GM23338 (cell line): Measurements from ENCODE around the gene CGNL1. TPM values are rescaled to one million over a fixed set of nuclear protein-coding genes. Genes with fewer than 3 reads are reported as not detected.

Source experiments
- ATAC-seq: fragments of 200-7000 bp; cut with Tn5 transposase; 3 replicates; pipeline ENCODE4 v1.9.1; 2020
- DNase-seq: peaks from one replicate; pipeline ENCODE4 v3.0.0-alpha.2; 2015; ENCODE audit warnings: low spot score
- H2AFZ ChIP-seq: fragments of 200-600 bp; sonication (generic); 2 replicates; pipeline ENCODE4 v1.8.0; 2016; ENCODE audit warnings: antibody characterized with exemption, mild to moderate bottlenecking, moderate library complexity
- H3F3A ChIP-seq: fragments of 200-600 bp; sonication (generic); replicated peaks from 2 replicates; pipeline ENCODE4 v1.8.0; 2017; ENCODE audit warnings: antibody characterized with exemption, mixed run types, low read depth
- H3K27ac ChIP-seq: fragments of 200-600 bp; sonication (generic); 2 replicates; pipeline ENCODE4 v1.6.1; 2016; ENCODE audit warnings: low read depth
- H3K27me3 ChIP-seq: fragments of 200-600 bp; sonication (generic); 2 replicates; pipeline ENCODE4 v1.8.0; 2016; ENCODE audit warnings: mild to moderate bottlenecking, mixed run types, moderate library complexity; ENCODE audit not compliant: insufficient read depth
- H3K36me3 ChIP-seq: fragments of 200-600 bp; sonication (generic); 2 replicates; pipeline ENCODE4 v1.8.0; 2016; ENCODE audit warnings: mild to moderate bottlenecking; ENCODE audit not compliant: insufficient read depth
- H3K4me1 ChIP-seq: fragments of 200-600 bp; sonication (generic); 2 replicates; pipeline ENCODE4 v1.8.0; 2016; ENCODE audit warnings: mild to moderate bottlenecking, moderate library complexity; ENCODE audit not compliant: insufficient read depth
- H3K4me2 ChIP-seq: fragments of 200-600 bp; sonication (generic); 2 replicates; pipeline ENCODE4 v1.7.1; 2017; ENCODE audit warnings: mixed run types
- H3K4me3 ChIP-seq: fragments of 200-600 bp; sonication (generic); 2 replicates; pipeline ENCODE4 v1.6.1; 2016; ENCODE audit warnings: mixed run types
- H3K79me2 ChIP-seq: fragments of 200-600 bp; sonication (generic); replicated peaks from 2 replicates; pipeline ENCODE4 v1.8.0; 2017; ENCODE audit warnings: mild to moderate bottlenecking; ENCODE audit not compliant: insufficient read depth
- H3K9me2 ChIP-seq: fragments of 200-600 bp; sonication (generic); 2 replicates; pipeline ENCODE4 v1.8.0; 2017; ENCODE audit not compliant: insufficient read depth
- H4K20me1 ChIP-seq: fragments of 200-600 bp; sonication (generic); replicated peaks from 2 replicates; pipeline ENCODE4 v1.8.0; 2017; ENCODE audit warnings: mild to moderate bottlenecking; ENCODE audit not compliant: insufficient read depth
- H3K27ac Mint-ChIP-seq: 2 replicates; pipeline ENCODE4 v1.8.0; 2020; ENCODE audit warnings: inconsistent platforms, mild to moderate bottlenecking, moderate library complexity, mixed read lengths
- H3K27me3 Mint-ChIP-seq: 3 replicates; pipeline ENCODE4 v1.8.0; 2022; ENCODE audit warnings: low read depth, mild to moderate bottlenecking, moderate library complexity, mixed read lengths, inconsistent platforms; ENCODE audit not compliant: insufficient read depth, poor library complexity
- H3K36me3 Mint-ChIP-seq: 3 replicates; pipeline ENCODE4 v1.8.0; 2021; ENCODE audit warnings: low read depth, mild to moderate bottlenecking, inconsistent platforms, moderate library complexity, mixed read lengths
- H3K4me1 Mint-ChIP-seq: 3 replicates; pipeline ENCODE4 v1.8.0; 2020; ENCODE audit warnings: mild to moderate bottlenecking, inconsistent platforms, mixed read lengths
- H3K4me3 Mint-ChIP-seq: 3 replicates; pipeline ENCODE4 v1.8.0; 2021; ENCODE audit warnings: moderate library complexity, mild to moderate bottlenecking, inconsistent platforms, mixed read lengths
- H3K9me3 Mint-ChIP-seq: 3 replicates; pipeline ENCODE4 v1.8.0; 2020; ENCODE audit warnings: moderate library complexity, mild to moderate bottlenecking, inconsistent platforms, mixed read lengths
- CREB1 ChIP-seq: fragments of 250-450 bp; sonication (Bioruptor Pico); IDR thresholded peaks from 2 replicates; pipeline ENCODE4 v1.5.0; 2020; ENCODE audit warnings: low read depth, mild to moderate bottlenecking, moderate library complexity
- CTCF ChIP-seq, 2 experiments: fragments of 200-600 bp in 1 of 2; sonication (generic) in 1 of 2; conservative IDR thresholded peaks; 2 replicates each; pipeline versions ENCODE4 v1.5.1 to v1.6.1; 2016 to 2017; ENCODE audit warnings: antibody characterized with exemption in 2 of 2, low read depth in 2 of 2, mild to moderate bottlenecking in 2 of 2, moderate library complexity in 1 of 2
- EZH2 ChIP-seq: fragments of 200-600 bp; sonication (generic); IDR thresholded peaks from one replicate; pipeline ENCODE4 v1.8.0; 2017; ENCODE audit warnings: antibody characterized with exemption, mild to moderate bottlenecking, low read depth; ENCODE audit not compliant: unreplicated experiment
- POLR2AphosphoS5 ChIP-seq: IDR thresholded peaks from 2 replicates; pipeline ENCODE4 v1.6.1; 2016; ENCODE audit warnings: antibody characterized with exemption, low read depth
- REST ChIP-seq: IDR thresholded peaks from one replicate; pipeline ENCODE4 v1.6.1; 2018; ENCODE audit warnings: antibody characterized with exemption; ENCODE audit not compliant: unreplicated experiment
- ZNF331 ChIP-seq: fragments of 250-450 bp; sonication (Bioruptor Pico); IDR thresholded peaks from 2 replicates; pipeline ENCODE4 v1.5.0; 2020; ENCODE audit warnings: low read depth, mild to moderate bottlenecking, moderate library complexity
- ZNF462 ChIP-seq: fragments of 250-450 bp; sonication (Bioruptor Pico); IDR thresholded peaks from 2 replicates; pipeline ENCODE4 v1.5.0; 2020; ENCODE audit warnings: mild to moderate bottlenecking, moderate library complexity
- polyA plus RNA-seq: library from polyadenylated mRNA; unstranded; fragments of >200 nt; fragmentation: Nextera tagmentation; extraction: Ambion mirVana; gene quantifications from 2 replicates; pipeline ENCODE4 v1.2.1, GENCODE V29; 2016
- total RNA-seq: library from RNA; depleted of rRNA; stranded (reverse); fragments of >200 nt; shearing (Covaris generic); gene quantifications from 2 replicates; pipeline ENCODE4 v1.2.3, GENCODE V29; 2014

The CGNL1 gene
- total and polyA plus RNA-seq, 2 experiments from 2014 or later, result 20.0 to 57.8 TPM

GRCh38 chr15:57532731-57533447, 156.6 kb downstream of the CGNL1 start:
- H3K9me3 Mint-ChIP-seq, result peaks cover 11% of the 10 kb centered on the region

GRCh38 chr15:57533448-57533799, 157.1 kb downstream of the CGNL1 start:
- no peak overlapping the region for H2AFZ ChIP-seq
- Mint-ChIP-seq H3K27me3 (no peaks in the 10 kb centered on the region), H3K36me3 (peaks cover 60% of the 10 kb centered on the region), H3K27ac (no peak overlapping the region), H3K4me1 (peaks cover 17% of the 10 kb centered on the region), H3K4me3 (no peak overlapping the region), H3K9me3 (peaks cover 11% of the 10 kb centered on the region)
- peaks cover 13% of the 10 kb centered on the region; the same call in 1 of the 2 replicates for H3K4me1 ChIP-seq
- H3K4me2 ChIP-seq, result no peak overlapping the region
- 0 out of 2 replicates have a peak overlapping the region, but pooled peaks have one; percentile 39 for H3K27ac ChIP-seq
- peaks cover 44% of the 10 kb centered on the region for H3K36me3 ChIP-seq
- 0 out of 2 replicates have a peak, but pooled peaks cover 5% of the 10 kb centered on the region for H3F3A ChIP-seq
- H3K9me2 ChIP-seq, result no peaks in the 10 kb centered on the region
- no peak overlapping the region for H3K4me3 ChIP-seq
- no peaks in the 10 kb centered on the region for H3K27me3 ChIP-seq
- H4K20me1 ChIP-seq, result no peaks in the 10 kb centered on the region; the same call in 1 of the 2 replicates
- no peaks in the 10 kb centered on the region for H3K79me2 ChIP-seq
- ATAC-seq (no peak), DNase-seq (no peak)
- TF ChIP-seq REST (no peak), ZNF462 (no peak), EZH2 (no peak)

More at GRCh38 chr15:57532731-57533447, 156.6 kb downstream of the CGNL1 start:
- Mint-ChIP-seq H3K36me3 (peaks cover 62% of the 10 kb centered on the region), H3K27ac (no peak overlapping the region), H3K4me3 (no peak overlapping the region), H3K4me1 (peaks cover 17% of the 10 kb centered on the region), H3K27me3 (no peaks in the 10 kb centered on the region)
- Histone ChIP-seq H3K36me3 (peaks cover 45% of the 10 kb centered on the region), H4K20me1 (no peaks in the 10 kb centered on the region; the same call in 1 of the 2 replicates), H3K79me2 (no peaks in the 10 kb centered on the region), H2AFZ (no peak overlapping the region), H3K27ac (no peak overlapping the region), H3K4me1 (peaks cover 13% of the 10 kb centered on the region; the same call in 1 of the 2 replicates), H3K4me3 (no peak overlapping the region), H3K27me3 (no peaks in the 10 kb centered on the region), H3F3A (0 out of 2 replicates have a peak, but pooled peaks cover 5% of the 10 kb centered on the region), H3K9me2 (no peaks in the 10 kb centered on the region), H3K4me2 (no peak overlapping the region)
- no peak for TF ChIP-seq POLR2AphosphoS5
- TF ChIP-seq ZNF331 (CRISPR knock-in tag), result no peak
- TF ChIP-seq CTCF (conservative IDR thresholded peaks at IDR 0.05; ENCODE audit: low read depth in 2 of 2), result no peak
- TF ChIP-seq CREB1 (CRISPR knock-in tag), result no peak
- DNase-seq (no peak), ATAC-seq (no peak)
